HG03575 (cell line): ENCODE data around the gene KDELR1.
A peak's percentile ranks its signal among the peaks of the same experiment; 100 is the strongest.

Experiments
- ATAC-seq: cut with Tn5 transposase; IDR thresholded peaks from one replicate; pipeline ENCODE4 v1.9.1; 2021; ENCODE audit not compliant: unreplicated experiment, insufficient number of reproducible peaks, low FRiP score; ENCODE audit errors: extremely low read depth

KDELR1 gene

GRCh38 chr19:48351341-48351752, 40.0 kb downstream of the KDELR1 start:
- ATAC-seq: no peak

GRCh38 chr19:48350856-48351255, 40.5 kb downstream of the KDELR1 start:
- ATAC-seq: no peak

- ATAC-seq: no peak
Measured at GRCh38 chr19:48348737-48349136, 42.6 kb downstream of the KDELR1 start.

GRCh38 chr19:48348045-48348444, 43.3 kb downstream of the KDELR1 start:
- no peak for ATAC-seq

GRCh38 chr19:48346191-48346590, 45.2 kb downstream of the KDELR1 start:
- no peak for ATAC-seq

- no peak for ATAC-seq
Measured at GRCh38 chr19:48344892-48345291, 46.5 kb downstream of the KDELR1 start.

GRCh38 chr19:48342841-48343540, 48.4 kb downstream of the KDELR1 start:
- no peak for ATAC-seq

GRCh38 chr19:48342414-48342738, 49.0 kb downstream of the KDELR1 start:
- no peak for ATAC-seq

- no peak for ATAC-seq
Measured at GRCh38 chr19:48341515-48342413, 49.6 kb downstream of the KDELR1 start.

GRCh38 chr19:48340995-48341394, 50.4 kb downstream of the KDELR1 start:
- ATAC-seq: no peak

GRCh38 chr19:48338802-48339503, 52.4 kb downstream of the KDELR1 start:
- no peak for ATAC-seq

- ATAC-seq: no peak
Measured at GRCh38 chr19:48338253-48338755, 53.0 kb downstream of the KDELR1 start.

GRCh38 chr19:48333467-48334384, 57.6 kb downstream of the KDELR1 start:
- no peak for ATAC-seq

- ATAC-seq: peak; percentile 53
Measured at GRCh38 chr19:48332662-48333466, 58.5 kb downstream of the KDELR1 start.
